Hematopoietic multipotent progenitor cell treated with erythropoietin and hydrocortisone succinate and interleukin-3 and kit ligand, for 4 days (in vitro differentiated cells): Measurements from ENCODE around the gene METTL8.
A peak's percentile ranks its signal among the peaks of the same experiment; 100 is the strongest.

Source experiments
- DNase-seq: peaks from one replicate; pipeline ENCODE4 v3.0.0-alpha.2; 2015

METTL8 gene, protein sequence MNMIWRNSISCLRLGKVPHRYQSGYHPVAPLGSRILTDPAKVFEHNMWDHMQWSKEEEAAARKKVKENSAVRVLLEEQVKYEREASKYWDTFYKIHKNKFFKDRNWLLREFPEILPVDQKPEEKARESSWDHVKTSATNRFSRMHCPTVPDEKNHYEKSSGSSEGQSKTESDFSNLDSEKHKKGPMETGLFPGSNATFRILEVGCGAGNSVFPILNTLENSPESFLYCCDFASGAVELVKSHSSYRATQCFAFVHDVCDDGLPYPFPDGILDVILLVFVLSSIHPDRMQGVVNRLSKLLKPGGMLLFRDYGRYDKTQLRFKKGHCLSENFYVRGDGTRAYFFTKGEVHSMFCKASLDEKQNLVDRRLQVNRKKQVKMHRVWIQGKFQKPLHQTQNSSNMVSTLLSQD

DNA sequence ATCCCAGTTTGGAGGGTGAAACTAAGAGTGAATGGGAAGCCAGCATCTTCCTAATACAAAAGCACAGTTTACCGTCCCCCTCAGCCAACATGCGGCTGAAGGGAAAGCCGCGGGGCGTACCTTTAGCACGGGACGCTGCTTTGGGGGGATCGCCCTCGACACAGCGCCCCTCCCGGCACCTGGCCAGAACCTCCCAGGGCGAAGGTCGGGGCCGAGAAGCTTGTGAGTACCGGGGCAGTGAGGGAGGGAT lies at the start of gene METTL8:
METTL8 (minus strand) TSS at position 228 of the 250 bp plus-strand sequence. CDS start 41,805 bp downstream, outside the sequence.
- DNase-seq: no peak

DNA sequence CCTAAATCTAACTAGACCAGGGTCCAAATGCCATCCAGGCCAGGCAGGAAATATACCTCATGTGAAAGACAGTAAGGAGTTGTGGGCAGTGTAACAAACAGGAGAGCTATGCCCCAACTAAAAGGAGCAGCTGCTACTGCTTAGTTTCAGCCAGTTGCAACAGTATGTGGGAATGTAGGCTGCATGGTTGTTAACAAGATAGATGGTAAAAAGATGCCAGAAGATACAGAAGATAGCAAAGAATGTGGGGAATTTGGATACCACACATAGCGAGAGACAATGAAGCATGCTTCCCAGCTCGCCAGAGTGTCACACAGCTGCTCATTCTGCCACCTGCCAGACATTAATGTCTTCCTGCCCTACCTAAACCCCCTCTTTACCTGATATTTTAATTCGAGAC lies 49.1 kb upstream of the METTL8 start:
- DNase-seq: no peak

DNA sequence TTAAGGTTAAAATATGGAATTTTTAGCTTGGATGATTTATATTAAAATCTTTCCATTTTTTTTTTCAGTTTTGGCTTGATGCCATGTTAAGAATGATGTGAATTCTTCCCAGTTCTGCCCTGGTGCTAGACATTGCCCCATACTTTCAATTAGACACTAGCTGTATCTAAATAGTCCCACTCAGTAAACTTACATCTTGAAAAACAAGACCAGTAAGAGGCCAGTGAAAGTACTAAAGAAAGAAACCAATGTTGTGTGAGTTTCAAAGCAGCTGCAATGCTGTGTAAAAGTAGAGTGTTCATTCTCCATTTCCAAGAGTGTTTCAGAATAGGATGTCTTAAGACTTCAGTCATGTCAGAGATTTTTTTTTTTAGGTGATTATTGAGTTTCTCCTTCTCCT lies 48.5 kb upstream of the METTL8 start:
- no peak for DNase-seq

DNA sequence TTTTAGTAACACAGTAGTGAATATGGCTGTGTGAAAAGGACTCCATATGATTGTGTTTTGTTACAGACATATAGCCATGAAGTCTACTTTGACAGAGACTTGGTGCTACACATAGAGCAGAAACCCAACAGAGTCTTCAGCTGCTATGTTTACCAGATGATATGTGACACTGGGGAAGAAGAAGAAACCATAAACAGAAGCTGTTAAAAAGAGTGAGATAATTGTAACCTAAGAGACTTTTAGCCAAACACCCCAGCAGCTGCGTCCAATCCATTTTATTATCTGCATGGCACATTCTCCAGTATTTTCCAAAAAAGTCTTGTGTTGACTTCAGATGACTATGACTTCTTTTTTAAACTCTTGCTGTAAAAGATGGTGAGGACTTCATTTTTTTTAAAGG lies 47.1 kb upstream of the METTL8 start:
- no peak for DNase-seq

DNA sequence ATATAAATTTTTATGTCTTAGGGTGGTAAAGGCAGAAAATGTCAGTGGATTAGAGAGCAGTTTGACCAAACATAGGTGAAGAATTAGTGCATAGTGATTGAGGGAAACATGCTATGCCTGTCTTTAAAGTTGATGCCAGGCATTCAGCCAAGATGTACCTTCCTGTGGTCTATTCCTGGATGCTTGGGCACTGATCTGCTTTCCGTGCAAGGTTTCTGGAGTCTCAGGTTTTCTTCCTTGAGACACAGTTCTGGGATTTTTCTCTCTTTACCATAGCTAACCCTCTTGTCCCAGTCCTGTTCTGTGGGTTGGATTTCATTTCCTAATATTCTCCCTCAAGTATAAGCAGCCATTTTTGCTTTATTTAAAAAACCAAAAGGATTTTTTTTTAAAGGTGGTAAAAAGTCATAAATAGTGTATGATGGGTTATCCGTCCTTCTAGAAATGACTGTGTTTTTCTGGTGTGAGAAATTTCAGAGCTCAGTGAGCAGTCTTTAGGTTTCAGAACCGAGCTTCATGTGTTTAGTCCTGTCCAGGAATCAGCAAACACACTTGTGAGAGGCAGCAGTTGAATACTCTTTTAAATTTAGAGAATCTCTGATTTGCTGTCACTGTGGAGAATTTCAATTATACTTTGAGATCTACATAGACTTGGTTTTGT lies 45.5 kb upstream of the METTL8 start:
- DNase-seq: no peak

DNA sequence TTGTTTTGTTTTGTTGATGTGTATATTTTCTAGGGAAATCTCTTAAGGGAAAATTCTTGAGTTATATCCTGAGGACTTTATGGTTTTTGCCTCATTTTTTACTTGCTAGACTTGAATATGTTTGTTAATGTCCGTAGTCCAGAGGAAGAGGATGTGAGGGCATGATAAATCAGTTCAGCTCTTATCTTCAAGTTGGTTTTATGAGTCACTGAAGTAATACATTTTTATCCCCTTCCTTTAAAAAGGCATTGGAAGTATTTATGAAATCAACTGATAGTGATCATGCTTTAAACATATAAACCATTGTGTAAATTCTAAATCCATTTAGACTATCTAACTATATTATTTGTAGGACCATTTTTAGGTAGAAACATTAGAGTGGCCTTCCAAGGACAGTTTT lies 44.6 kb upstream of the METTL8 start:
- peak; percentile 16 for DNase-seq

DNA sequence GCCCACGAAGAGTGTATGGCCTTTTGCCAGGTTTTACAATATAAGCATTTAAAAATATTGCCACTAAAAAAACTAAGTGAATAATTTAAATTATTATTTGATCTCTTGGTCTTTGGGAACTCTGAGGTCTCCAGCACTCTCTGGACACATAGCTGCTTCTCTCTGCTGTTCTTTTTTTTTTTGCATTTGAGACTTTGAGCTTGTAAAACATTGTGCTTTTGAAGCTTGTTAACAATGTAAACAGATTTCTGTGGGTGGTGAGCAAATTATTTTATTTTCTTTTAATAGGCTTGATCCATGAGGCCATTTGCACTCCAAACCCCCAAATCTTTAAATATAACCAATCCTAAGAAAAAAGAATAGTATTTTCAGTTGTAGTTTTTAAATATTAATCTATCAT lies 42.2 kb upstream of the METTL8 start:
- no peak for DNase-seq

DNA sequence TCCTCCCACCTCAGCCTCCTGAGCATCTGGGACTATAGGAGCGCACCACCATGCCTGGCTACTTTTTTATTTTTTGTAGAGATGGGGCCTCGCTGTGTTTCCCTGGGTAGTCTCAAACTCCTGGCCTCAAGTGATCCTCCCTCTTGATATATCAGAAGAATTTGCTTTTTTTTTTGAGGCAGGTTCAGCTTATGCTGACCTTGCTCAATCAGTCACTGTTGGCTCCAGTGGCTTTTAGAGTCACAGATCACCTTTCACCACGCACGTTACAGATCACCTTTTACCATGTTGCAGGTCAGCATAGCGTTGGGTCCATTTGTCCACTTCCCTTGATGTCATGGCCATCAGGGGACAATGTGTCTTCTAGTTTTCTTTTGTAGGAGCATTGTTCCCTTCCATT lies 36.3 kb upstream of the METTL8 start:
- no peak for DNase-seq

DNA sequence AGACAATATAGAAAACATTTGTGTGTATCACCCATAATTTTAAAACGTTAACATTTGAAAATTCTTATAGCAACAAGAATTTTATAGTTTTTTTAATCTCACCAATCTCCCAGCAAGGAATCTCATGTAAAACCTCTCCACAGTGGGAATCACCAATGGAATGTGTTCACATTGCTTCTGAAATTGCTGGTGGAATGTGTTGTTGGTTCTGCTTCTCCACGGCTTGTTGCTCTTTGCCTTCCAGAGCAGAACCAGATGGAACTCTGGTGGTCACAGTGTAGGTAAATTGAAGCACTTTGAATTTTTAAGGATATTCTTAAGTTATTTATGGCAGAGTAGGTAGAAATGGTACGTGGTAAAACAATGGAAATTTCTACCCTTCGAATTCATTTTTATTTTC lies 35.4 kb upstream of the METTL8 start:
- no peak for DNase-seq

DNA sequence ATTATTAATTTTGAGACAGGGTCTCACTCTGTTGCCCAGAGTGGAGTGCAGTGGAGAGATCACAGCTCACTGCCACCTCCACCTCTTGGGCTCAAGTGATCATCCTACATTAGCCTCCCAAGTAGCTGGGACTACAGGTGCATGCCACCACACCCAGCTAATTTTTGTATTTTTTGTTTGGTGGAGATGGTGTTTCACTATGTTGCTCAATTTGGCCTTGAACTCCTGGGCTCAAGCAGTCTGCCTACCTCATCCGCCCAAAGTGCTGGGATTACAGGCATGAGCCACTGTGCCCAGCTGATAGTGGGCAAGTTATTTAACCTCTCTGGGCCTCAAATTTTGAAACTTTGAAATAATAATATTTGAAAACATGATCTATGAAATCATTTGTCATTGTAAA lies 26.7 kb upstream of the METTL8 start:
- no peak for DNase-seq

DNA sequence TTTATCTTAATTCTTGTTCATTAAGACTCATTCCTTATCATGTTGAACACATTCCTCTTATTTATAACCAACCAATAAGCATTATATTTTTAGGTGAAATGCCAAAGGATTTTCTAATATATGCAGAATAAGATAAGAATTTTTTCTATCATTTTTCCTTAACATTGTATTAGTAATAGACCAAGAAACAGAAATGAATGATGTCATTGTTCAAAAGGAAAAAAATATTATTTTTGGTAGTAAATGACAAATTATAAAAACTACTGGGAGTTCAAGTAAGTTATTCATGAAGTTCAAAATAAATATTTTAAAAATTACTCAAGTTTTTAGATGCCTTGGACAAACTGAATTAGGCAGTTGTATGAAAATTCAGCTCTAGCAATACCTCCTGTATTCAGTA lies 25.7 kb upstream of the METTL8 start:
- DNase-seq: no peak

DNA sequence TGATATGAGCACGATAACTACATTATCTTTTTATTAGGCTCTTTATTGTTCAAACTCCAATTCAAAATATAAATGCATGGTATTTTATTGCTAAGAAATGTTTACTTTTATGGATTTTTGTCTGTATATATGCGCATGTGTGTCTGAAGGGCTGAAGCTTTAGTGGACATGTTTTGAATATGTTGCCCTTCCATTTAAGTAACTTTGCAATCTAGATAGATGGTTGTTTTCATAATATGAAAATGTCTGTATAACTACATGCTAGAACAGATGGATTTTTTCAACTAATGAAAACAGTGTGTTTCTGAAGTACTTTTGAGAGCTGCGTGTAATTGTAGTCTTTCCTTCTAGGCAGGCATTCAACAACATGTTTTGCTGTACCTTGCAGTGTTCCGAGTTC lies 19.0 kb upstream of the METTL8 start:
- DNase-seq: no peak

DNA sequence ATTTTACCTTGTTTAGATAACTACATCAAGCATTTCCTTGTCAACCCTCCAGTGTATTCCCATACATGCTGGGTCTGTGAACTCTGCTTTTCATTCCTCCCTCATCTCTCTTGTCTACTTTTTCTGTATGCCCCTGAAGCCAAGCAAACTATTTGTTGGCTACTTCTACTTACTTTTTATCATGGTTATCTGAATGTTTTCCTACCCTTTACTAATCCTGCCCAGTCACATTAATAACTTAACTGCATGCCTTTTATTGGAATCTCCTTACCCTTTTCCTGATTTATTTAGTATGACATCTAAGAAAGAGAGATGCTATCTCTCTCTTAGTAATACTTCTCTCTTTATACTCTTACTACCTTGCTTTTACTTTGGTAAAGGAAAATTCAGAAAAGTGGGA lies 17.3 kb upstream of the METTL8 start:
- DNase-seq: no peak

DNA sequence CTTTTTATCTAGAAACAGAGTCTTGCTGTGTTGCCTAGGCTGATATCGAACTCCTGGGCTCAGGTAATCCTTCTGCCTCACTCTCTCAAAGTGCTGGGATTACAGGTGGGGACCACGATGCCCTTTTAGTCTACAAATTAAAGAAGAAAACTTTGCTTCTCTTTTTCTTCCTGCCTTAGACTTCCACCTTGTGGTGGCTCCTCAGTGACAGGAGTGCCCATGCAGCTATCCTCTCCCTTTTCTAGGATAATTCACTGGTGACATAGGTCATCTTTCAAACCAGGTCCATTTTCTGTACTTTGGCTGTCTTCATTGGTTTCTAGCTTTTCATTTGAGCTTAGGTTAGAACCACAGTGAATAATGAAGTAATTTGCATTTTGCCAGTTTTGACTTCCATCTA lies 13.9 kb upstream of the METTL8 start:
- peak; percentile 19 for DNase-seq

DNA sequence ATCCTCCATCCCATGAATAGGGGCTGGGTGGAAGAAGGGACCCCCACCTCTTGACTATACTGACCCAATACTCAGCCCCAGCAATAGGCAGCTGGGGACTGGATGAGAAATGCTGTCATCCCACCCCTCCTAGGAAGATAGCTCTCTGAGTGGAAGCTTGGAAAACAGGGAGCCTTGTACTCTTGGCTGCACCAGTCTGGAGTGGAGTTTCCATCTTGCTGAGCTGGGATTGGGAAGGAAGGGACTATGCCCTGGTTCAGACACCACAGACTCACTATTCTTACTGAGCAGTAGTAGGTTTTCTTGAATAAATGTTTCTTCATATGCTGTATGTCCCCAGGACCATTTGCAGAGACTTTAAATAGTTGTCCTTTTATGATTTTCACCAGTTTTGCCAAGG lies 7.7 kb upstream of the METTL8 start:
- no peak for DNase-seq

DNA sequence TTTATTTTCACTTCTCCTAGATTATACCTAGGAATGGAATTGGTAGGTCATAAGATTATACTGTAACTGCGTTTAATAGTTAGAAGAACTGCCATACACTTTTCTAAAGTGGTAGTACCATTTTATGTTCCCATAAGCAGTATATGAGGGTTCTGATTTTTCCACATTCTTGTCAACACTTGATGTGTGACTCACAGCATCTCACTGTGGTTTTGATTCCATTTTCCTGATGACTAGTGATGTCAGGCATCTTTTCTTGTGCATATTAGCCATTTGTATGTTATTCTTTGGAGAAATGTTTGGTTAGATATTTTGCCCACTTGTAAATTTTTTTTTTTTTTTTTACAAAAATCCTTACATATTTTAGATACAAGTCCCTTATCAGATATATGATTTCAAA lies 2.5 kb upstream of the METTL8 start:
- no peak for DNase-seq

DNA sequence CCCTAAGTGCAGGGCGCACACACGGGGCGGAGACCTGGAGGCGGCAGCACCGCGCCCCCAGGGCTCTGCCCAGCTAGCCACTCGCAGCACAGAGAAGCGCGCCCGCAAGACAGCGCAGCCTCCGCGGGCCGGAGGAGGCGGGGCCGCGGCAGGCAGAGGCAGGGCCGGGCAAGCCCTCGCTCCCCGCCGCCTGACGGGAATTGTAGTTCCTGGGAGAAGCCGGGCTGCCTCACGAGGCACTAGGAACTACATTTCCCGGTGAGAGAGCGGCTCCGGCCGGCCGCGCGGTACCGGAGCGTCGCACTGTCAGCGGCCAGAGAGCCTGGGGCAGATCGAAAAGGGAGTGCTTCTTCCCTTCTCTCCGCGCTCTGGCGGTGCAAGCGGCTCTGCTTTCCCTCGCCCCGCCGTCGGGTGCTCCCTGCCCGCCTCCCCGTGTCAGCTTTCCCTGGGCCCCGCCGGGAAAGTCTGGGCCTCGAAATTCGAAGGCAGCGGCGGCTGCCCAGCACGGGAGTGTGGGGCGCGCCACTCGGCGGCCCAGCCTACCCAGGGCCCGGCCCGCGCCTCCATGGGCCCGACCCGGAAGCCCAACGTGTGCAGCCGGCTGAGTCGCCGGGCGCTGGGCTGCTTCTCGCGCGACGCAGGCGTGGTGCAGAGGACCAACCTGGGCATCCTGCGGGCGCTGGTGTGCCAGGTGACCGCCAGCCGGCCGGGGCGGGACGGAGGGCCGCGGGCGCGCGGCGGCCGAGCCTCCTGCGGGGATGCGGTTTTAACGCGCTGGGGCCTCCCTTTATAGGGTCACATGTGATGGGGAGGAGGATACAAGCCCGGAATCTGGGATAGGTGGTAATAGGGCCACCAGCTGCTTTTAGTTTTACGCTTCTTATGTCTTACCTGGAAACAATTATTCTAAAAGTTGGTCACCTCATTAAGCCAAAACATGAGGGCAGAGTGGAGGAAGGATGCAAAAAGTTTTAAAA lies 511 bp upstream of the METTL8 start, which contains the start of gene DCAF17:
DCAF17 (plus strand) TSS at position 214 of the 977 bp plus-strand sequence; CDS start at position 566, 352 bp downstream.
- peak; percentile 99 for DNase-seq

DNA sequence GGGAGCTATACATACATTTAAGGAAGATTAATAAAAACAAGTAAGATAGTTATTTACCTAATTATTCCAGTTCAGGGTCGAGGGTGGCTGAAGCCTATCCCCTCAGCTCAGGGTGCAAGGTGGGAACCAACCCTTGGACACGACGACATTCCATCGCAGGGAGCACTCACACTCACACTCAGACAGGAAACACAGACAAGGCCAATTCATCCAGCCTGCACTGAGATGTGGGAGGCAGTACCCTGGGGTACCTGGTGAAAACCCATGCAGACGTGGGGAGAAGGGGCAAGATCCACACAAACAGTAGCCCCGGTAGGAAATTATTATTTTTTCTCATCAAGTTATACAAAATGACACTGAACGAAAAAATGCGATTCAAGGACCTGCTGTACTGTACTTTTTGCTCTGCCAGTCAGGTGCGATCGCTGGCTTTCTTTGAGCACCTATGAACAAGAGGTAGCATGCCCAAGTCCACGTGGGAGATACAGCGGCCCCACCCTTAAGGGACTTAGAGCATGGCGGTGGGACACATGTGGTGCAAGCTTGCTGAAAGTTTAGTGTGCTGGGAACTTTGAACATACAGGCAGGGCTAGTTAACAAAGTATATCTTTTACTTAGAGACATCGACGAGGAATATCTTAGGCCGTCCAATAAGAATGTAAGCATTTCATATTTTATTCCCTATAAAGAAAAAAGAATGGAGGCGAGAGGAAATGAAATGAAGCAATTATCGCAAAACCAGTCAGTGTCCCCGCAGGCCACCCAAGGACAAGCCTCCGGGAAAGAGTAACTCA lies 624 bp downstream of the METTL8 start:
- DNase-seq: peak; percentile 89

DNA sequence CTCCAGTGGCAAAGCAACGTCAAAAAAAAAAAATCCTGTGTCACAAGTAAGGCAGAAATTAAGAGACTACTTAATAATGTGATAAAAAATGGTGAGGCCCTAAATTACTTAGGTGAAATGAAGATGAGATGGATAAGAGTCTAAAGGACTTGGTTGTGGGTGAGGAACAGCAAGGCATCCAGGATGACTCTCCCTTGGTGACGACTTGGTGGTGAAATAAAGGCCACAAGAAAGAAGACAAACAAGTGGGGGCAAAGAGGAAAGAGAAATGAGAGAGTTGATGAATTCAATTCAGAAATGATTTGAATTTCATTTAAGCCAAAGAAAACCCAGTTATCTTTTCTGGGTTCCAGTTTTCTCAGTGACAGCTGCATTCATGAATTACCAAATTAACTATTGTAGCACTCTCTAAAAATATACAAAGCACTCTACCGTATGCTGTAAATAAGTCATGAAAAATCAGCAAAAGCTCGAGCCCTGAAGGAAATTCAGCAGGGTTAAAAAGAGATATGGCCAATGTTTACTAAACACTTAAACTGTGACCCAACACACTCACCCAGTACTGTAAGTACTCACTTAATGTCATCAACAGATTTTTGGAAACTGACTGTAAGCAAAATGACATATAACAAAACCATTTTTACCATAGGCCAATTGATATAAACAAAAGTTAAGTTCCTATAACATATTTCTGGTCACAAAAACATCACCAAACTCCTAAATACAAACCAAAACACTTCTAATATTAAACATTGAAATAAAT lies 1.4 kb downstream of the METTL8 start:
- DNase-seq: no peak

DNA sequence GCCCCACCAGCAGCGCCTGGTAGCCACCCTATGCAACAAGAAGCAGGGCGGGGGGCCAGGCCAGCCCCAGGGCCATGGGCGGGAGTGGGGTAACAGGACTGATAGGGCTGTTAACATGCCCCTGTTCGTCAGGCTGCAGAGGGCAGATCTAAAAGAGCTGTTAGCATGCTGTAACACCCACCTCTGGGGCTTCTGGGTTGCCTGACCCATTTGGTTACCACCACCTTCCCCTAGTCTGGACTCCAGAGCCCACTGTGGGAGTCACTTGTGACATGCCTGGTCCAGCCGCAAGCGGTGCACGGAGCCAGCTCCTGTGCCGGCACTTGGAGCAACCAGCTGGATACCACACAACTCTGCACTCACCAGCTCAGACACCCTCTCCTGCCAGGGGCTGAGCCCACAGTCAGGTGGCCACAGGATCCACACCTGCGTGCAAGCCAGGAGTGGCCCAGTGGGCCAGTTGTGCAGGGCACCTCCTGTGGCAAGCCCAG lies 2.1 kb downstream of the METTL8 start:
- DNase-seq: no peak

DNA sequence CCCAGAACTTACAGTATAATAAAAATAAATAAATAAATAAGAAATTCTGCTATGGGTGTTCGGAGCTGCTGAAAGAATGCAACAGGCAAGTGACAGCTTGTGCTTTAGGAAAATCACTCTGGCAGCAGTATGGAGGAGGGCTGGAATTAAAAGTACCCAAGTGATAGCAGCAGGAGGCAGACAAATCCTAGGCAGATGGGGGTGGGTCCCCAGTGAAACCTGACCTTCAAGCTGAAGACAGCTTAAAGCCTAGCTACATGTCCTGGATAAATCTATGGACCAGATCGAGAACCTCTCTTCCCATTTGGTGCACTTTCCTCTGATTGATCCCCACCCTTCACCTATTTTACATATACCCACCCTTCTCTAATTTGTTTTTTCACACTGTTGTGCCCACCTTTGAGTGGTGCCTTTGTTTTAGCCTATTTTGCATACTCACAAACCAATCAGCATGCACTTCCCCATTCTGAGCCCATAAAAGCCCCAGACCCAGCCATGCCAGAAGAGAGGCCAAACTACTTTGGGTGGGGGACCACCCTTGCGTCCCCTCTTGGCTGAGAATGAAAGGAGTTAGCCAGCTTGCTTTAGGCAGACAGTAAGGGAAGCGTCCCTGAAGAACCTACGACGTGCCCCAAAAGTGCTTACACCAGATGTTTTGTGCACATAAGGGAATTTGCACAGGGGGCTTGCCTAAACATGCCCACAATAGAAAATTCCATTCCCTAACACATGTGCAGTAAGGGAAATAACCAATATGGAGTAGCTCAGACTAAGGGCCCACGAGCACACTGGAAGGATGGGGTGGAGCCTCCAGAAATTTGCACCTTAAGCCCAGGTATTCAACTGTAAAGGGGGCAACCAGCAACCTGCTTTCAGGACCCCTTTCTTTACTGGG lies 3.0 kb downstream of the METTL8 start:
- DNase-seq: peak; percentile 52
